Tibial nerve (tissue), 3 donors: ENCODE measurements around the gene RASGRF1.

Experiments used
- CTCF ChIP-seq, 5 experiments: fragments of 200-600 bp in 3 of 5; fragments of 450-650 bp in 2 of 5; sonication (generic) in 3 of 5; IDR thresholded peaks; one replicate each; pipeline ENCODE4 v1.5.1; 2016 to 2019; ENCODE audit warnings: antibody characterized with exemption in 5 of 5, mild to moderate bottlenecking in 3 of 5, moderate library complexity in 2 of 5
- POLR2A ChIP-seq, 2 donors: fragments of 450-650 bp; IDR thresholded peaks; one replicate each; pipeline ENCODE4 v1.6.1; 2017; ENCODE audit warnings: antibody characterized with exemption in 2 of 2, mild to moderate bottlenecking in 2 of 2, moderate library complexity in 2 of 2

- TF ChIP-seq CTCF (IDR thresholded peaks at IDR 0.05) (no peak), POLR2A (IDR thresholded peaks at IDR 0.05) (no peak)
Measured at GRCh38 chr15:79130535-79131130, 40.1 kb upstream of the RASGRF1 start.
